PC-9 (cell line): ENCODE results near the gene OGG1. TPM values are rescaled to one million over a fixed set of nuclear protein-coding genes. Genes with fewer than 3 reads are reported as not detected.
A peak's percentile ranks its signal among the peaks of the same experiment; 100 is the strongest.

ENCODE experiments used
- BruUV-seq: library from RNA; stranded (reverse); fragments of 400-500 nt; replicated peaks from 2 replicates; lab custom pipeline; 2021; lab: Mats Ljungman, UMichigan
- CTCF ChIA-PET: fragments of 300-600 bp; sonication (Branson Sonifier 250); formaldehyde crosslinking; loops from one replicate; lab custom pipeline; 2022; ENCODE audit warnings: antibody characterized with exemption; lab: Charles Lee
- POLR2A ChIA-PET: fragments of 300-600 bp; sonication (Branson Sonifier 250); formaldehyde crosslinking; loops from one replicate; lab custom pipeline; 2022; ENCODE audit warnings: antibody characterized with exemption; ENCODE audit not compliant: unreplicated experiment; lab: Charles Lee
- DNase-seq, 2 experiments: peaks; one replicate each; pipeline versions ENCODE4 v3.0.0 to v3.0.0-alpha.2; 2015 to 2022; ENCODE audit warnings: mixed read lengths in 1 of 2
- H2AFZ ChIP-seq: fragments of 200-600 bp; sonication (generic); 2 replicates; pipeline ENCODE4 v1.8.1; 2017; ENCODE audit warnings: antibody characterized with exemption
- H3F3A ChIP-seq: fragments of 200-600 bp; sonication (generic); 2 replicates; pipeline ENCODE4 v1.8.1; 2017; ENCODE audit warnings: antibody characterized with exemption, mild to moderate bottlenecking, low read depth; ENCODE audit not compliant: insufficient read depth
- H3K27ac ChIP-seq: fragments of 200-600 bp; sonication (generic); 2 replicates; pipeline ENCODE4 v1.6.1; 2016; ENCODE audit warnings: mixed run types
- H3K27me3 ChIP-seq: fragments of 200-600 bp; sonication (generic); 2 replicates; pipeline ENCODE4 v1.6.1; 2016; ENCODE audit warnings: low read depth, mixed run types; ENCODE audit not compliant: insufficient read depth
- H3K36me3 ChIP-seq: fragments of 200-600 bp; sonication (generic); 2 replicates; pipeline ENCODE4 v1.6.1; 2016; ENCODE audit warnings: low read depth, mixed run types
- H3K4me1 ChIP-seq: fragments of 200-600 bp; sonication (generic); replicated peaks from 2 replicates; pipeline ENCODE4 v1.6.1; 2016; ENCODE audit warnings: mixed run types; ENCODE audit not compliant: insufficient read depth
- H3K4me2 ChIP-seq: fragments of 200-600 bp; sonication (generic); 2 replicates; pipeline ENCODE4 v1.6.1; 2017; ENCODE audit warnings: mixed run types
- H3K4me3 ChIP-seq: fragments of 200-600 bp; sonication (generic); 2 replicates; pipeline ENCODE4 v1.6.1; 2016; ENCODE audit warnings: mixed run types
- H3K79me2 ChIP-seq: fragments of 200-600 bp; sonication (generic); 2 replicates; pipeline ENCODE4 v1.6.1; 2017; ENCODE audit warnings: low read depth, mixed run types
- H3K9me2 ChIP-seq: fragments of 200-600 bp; sonication (generic); 2 replicates; pipeline ENCODE4 v1.8.1; 2017; ENCODE audit warnings: mild to moderate bottlenecking; ENCODE audit not compliant: insufficient read depth
- H3K9me3 ChIP-seq: fragments of 200-600 bp; sonication (generic); 2 replicates; pipeline ENCODE4 v1.8.1; 2016; ENCODE audit warnings: low read depth; ENCODE audit not compliant: insufficient read depth
- H4K20me1 ChIP-seq: fragments of 200-600 bp; sonication (generic); 2 replicates; pipeline ENCODE4 v1.8.1; 2017; ENCODE audit not compliant: insufficient read depth
- EZH2 ChIP-seq: fragments of 200-600 bp; sonication (generic); IDR thresholded peaks from 2 replicates; pipeline ENCODE4 v1.8.0; 2017; ENCODE audit warnings: antibody characterized with exemption, low read depth
- intact Hi-C: fragments of 100-400 bp; cut with micrococcal nuclease; formaldehyde crosslinking; loops from one replicate; pipeline ENCODE4 v1.10.0; 2022; ENCODE audit not compliant: unreplicated experiment
- total RNA-seq: library from RNA; stranded (reverse); gene quantifications from 2 replicates; pipeline ENCODE4 v1.2.3, GENCODE V29; 2021
- TF ChIP-seq, protein P1 (sequence below): fragments of 200-600 bp; sonication (generic); conservative IDR thresholded peaks from 2 replicates; pipeline ENCODE4 v1.6.1; 2017; ENCODE audit warnings: mixed run types, antibody characterized with exemption, mild to moderate bottlenecking, moderate library complexity

The OGG1 gene
- total RNA-seq, 1 experiment from 2014 or later: 22.1 TPM

DNA sequence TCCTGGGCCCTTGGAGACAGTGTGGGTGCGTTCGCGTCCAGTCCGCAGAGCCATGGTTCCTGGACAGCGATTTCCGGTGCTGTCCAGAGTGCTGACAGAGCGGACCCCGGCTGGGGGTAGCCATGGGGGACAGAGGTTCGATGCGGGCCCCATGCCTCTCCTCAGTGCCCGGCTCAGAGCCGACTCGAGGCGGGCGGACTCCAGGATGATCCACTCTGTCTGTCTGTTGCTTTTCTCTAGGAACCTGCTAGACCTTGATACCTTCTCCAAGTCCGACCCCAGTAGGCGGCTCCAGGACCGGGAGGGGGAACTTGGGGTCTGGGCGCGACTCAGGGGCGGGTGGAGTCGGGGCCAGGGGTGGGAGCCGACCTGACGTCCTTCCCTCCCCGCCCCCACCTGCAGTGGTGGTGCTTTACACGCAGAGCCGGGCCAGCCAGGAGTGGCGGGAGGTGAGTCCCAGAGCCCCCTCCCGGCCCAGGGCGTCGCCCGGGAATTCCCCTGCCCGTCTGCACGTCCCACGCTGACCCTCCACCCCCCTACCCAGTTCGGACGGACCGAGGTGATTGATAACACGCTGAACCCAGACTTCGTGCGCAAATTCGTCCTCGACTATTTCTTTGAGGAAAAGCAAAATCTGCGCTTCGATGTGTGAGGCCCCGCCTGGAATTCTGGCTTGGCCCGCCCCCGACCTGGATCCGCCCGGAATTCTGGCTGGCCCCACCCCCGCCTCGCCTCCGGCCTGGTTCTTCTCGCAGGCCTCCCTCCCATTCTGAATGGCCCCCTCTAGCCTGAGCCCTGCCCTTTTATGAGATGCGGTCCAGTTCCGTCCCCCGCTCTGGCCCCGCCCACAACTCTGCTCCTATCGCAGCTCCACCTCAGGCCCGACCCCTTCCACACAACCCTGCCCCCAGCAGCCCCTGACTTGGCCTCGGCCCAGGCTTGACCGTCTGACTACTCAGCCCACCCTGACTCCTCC is 45.1 kb upstream of the OGG1 start:
- DNase-seq: peak in 1 of 2 experiments; percentile 34

DNA sequence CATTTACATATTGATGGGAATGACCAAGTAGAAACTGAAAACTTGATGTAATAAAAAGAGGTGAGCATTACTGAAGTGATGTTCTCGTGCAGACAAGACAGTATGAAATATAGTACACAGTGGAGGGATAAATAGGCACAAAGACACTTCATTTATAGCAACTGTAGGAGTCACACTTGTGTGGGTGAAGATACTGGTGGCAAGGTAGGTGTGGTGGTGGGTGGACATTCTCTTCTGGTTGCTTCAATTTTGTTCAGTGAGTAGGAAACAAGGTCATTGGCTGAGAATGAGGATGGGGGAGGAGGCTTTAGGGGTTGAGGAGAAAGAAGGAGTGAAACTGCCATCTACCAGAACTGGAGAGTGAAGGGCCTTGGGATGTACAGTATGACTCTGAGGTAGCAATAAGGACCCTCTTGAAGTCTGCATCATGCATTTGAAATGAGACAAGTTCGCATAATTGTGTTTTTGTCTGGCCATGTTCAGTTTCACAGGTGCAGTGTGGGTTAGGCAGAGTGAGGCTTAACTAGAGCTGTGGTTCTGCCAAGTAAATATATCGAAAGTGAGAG is 39.5 kb upstream of the OGG1 start:
- Histone ChIP-seq H3K4me2 (no peak overlapping the region), H3K27ac (no peak overlapping the region), H3K27me3 (peaks cover 44% of the 10 kb centered on the region), H3K9me2 (no peaks in the 10 kb centered on the region), H3K4me3 (no peak overlapping the region), H3K79me2 (no peaks in the 10 kb centered on the region), H3K36me3 (no peaks in the 10 kb centered on the region), H3K9me3 (no peaks in the 10 kb centered on the region), H3F3A (no peaks in the 10 kb centered on the region), H3K4me1 (no peaks in the 10 kb centered on the region), H2AFZ (no peak overlapping the region), H4K20me1 (no peaks in the 10 kb centered on the region)
- intact Hi-C loops: loop anchor here (10.0 kb wide), 2 partner anchors 235 to 1025 kb away; no protein-coding TSS in a partner anchor
- DNase-seq: no peak
- POLR2A ChIA-PET: no interaction called here
- TF ChIP-seq, protein P1, sequence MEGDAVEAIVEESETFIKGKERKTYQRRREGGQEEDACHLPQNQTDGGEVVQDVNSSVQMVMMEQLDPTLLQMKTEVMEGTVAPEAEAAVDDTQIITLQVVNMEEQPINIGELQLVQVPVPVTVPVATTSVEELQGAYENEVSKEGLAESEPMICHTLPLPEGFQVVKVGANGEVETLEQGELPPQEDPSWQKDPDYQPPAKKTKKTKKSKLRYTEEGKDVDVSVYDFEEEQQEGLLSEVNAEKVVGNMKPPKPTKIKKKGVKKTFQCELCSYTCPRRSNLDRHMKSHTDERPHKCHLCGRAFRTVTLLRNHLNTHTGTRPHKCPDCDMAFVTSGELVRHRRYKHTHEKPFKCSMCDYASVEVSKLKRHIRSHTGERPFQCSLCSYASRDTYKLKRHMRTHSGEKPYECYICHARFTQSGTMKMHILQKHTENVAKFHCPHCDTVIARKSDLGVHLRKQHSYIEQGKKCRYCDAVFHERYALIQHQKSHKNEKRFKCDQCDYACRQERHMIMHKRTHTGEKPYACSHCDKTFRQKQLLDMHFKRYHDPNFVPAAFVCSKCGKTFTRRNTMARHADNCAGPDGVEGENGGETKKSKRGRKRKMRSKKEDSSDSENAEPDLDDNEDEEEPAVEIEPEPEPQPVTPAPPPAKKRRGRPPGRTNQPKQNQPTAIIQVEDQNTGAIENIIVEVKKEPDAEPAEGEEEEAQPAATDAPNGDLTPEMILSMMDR: no peak
- CTCF ChIA-PET: no interaction called here
- no TSS peak for BruUV-seq

More for the DNA sequence above, 45.1 kb upstream of the OGG1 start:
- H3K27me3 ChIP-seq: 0 out of 2 replicates have a peak, but pooled peaks cover 6% of the 10 kb centered on the region
- ChIA-PET CTCF (no interaction called here), POLR2A (no interaction called here)
- H3K36me3 ChIP-seq: no peaks in the 10 kb centered on the region
- no peaks in the 10 kb centered on the region for H3K9me3 ChIP-seq
- H3K79me2 ChIP-seq: no peaks in the 10 kb centered on the region
- no peak overlapping the region for H3K4me2 ChIP-seq
- intact Hi-C loops: no loop called here
- no peak overlapping the region for H3K27ac ChIP-seq
- H2AFZ ChIP-seq: no peak overlapping the region
- H4K20me1 ChIP-seq: no peaks in the 10 kb centered on the region
- no peaks in the 10 kb centered on the region for H3F3A ChIP-seq
- no peak for TF ChIP-seq EZH2
- TF ChIP-seq, protein P1: no peak
- no peaks in the 10 kb centered on the region for H3K9me2 ChIP-seq
- H3K4me3 ChIP-seq: no peak overlapping the region
- BruUV-seq: no TSS peak
- H3K4me1 ChIP-seq: no peaks in the 10 kb centered on the region

DNA sequence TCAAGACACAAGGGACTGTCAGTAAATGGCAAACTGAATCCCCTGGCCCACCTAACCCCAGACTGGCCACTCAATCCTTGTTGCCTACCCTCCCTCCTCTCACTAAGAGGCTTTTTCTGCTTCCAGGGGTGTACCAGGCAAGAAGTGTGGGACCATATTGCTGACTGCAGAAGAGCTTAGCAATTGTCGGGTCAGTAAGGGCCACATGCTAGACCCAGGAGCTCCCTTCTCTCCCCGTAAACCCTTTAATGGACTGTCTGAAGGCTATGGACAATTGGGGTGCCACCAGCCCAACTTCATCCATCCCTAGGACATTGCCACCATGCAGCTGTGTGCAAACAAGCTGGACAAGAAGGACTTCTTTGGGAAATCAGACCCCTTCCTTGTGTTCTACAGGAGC is 37.3 kb upstream of the OGG1 start:
- Histone ChIP-seq H3K36me3 (no peaks in the 10 kb centered on the region), H2AFZ (no peak overlapping the region), H3K9me2 (no peaks in the 10 kb centered on the region), H3K9me3 (no peaks in the 10 kb centered on the region), H3K27ac (no peak overlapping the region), H3K4me2 (no peak overlapping the region), H3F3A (no peaks in the 10 kb centered on the region), H3K4me3 (no peak overlapping the region), H3K27me3 (peaks cover 44% of the 10 kb centered on the region), H3K4me1 (no peaks in the 10 kb centered on the region), H4K20me1 (no peaks in the 10 kb centered on the region), H3K79me2 (no peaks in the 10 kb centered on the region)
- ChIA-PET CTCF (no interaction called here), POLR2A (no interaction called here)
- intact Hi-C loops: loop anchor here (10.0 kb wide), 2 partner anchors 232 to 1022 kb away; no protein-coding TSS in a partner anchor
- TF ChIP-seq, protein P1: no peak
- TF ChIP-seq EZH2: peak; percentile 65; the same call in 1 of the 2 replicates
- no TSS peak for BruUV-seq
- no peak for DNase-seq
